Measurements from ENCODE around the gene ZFAND4.

- TF ChIP-seq CTCF (IDR thresholded peaks at IDR 0.05) (no peak), POLR2A (IDR thresholded peaks at IDR 0.05) (no peak)
Measured at GRCh38 chr10:45585131-45585530, 87.4 kb downstream of the ZFAND4 start.

All from right lobe of liver (tissue), 4 donors.